Measurements from ENCODE around the gene TEX11.
"Not testable (repeated sequence)": the region's sequence is repeated elsewhere in the genome, so short reads cannot be mapped to it uniquely, and the experiment has no call there.

The TEX11 gene

GRCh38 chrX:70527610-70528345 lies 380.7 kb downstream of the TEX11 start:
- H2BK5ac ChIP-seq (ENCODE audit: low read depth, low read length, poor library complexity, severe bottlenecking) = no peak overlapping the region
- H4K8ac ChIP-seq (ENCODE audit: low read length) = no peak overlapping the region
- no peak overlapping the region for H4K91ac ChIP-seq (ENCODE audit: low read length)
- no peak overlapping the region for H2BK15ac ChIP-seq (ENCODE audit: low read depth, poor library complexity, severe bottlenecking)
- no peak for DNase-seq
- no peak overlapping the region for H3K4me2 ChIP-seq (ENCODE audit: low read length, poor library complexity, severe bottlenecking)
- H3K4me1 ChIP-seq (ENCODE audit: control insufficient read depth, insufficient read depth, low read depth, low read length) = no peaks in the 10 kb centered on the region
- H3K27me3 ChIP-seq (ENCODE audit: control insufficient read depth in 1 of 2, insufficient read depth in 1 of 2, low read length in 2 of 2) = peaks cover 11 to 63% of the 10 kb centered on the region in 2 experiments
- H3K36me3 ChIP-seq (ENCODE audit: control insufficient read depth in 1 of 2, insufficient read depth in 2 of 2, low read depth in 1 of 2, low read length in 2 of 2) = no peaks in the 10 kb centered on the region
- H2BK12ac ChIP-seq (ENCODE audit: low read length in 2 of 2) = no peak overlapping the region
- no peak overlapping the region for H3K14ac ChIP-seq (ENCODE audit: low read length in 2 of 2)
- no peaks in the 10 kb centered on the region for H3K79me1 ChIP-seq (replicated peaks; ENCODE audit: low read length, poor library complexity, severe bottlenecking)
- no peak overlapping the region for H2AFZ ChIP-seq (ENCODE audit: low read depth, low read length)
- no peak overlapping the region for H3K18ac ChIP-seq (ENCODE audit: low read depth in 1 of 2, low read length in 2 of 2)
- no peak overlapping the region for H3K4me3 ChIP-seq (ENCODE audit: insufficient read depth in 1 of 2, low read depth in 1 of 2, low read length in 2 of 2)
- 65% methylated on average over 3 of the region's 3 CpGs for WGBS
- no peak overlapping the region for H3K4ac ChIP-seq (ENCODE audit: low read depth in 1 of 2, low read length in 2 of 2)
- no peak overlapping the region for H2AK5ac ChIP-seq (ENCODE audit: low read length, severe bottlenecking)
- no peak overlapping the region for H2BK120ac ChIP-seq (ENCODE audit: low read depth, low read length)
- no peak overlapping the region for H3K9ac ChIP-seq (ENCODE audit: low read length)
- H3K27ac ChIP-seq (ENCODE audit: low read length, poor library complexity, severe bottlenecking) = no peak overlapping the region
- no peaks in the 10 kb centered on the region for H3K9me3 ChIP-seq (ENCODE audit: control insufficient read depth, low read length)
- H3K23ac ChIP-seq (ENCODE audit: low read length in 2 of 2) = no peak overlapping the region

- no peak overlapping the region for H3K27ac ChIP-seq (ENCODE audit: low read length, poor library complexity, severe bottlenecking)
- H2BK12ac ChIP-seq (ENCODE audit: low read length in 2 of 2) = no peak overlapping the region
- H3K23ac ChIP-seq (ENCODE audit: low read length in 2 of 2) = no peak overlapping the region
- H2BK15ac ChIP-seq (ENCODE audit: low read depth, poor library complexity, severe bottlenecking) = no peak overlapping the region
- H3K9ac ChIP-seq (ENCODE audit: low read length) = no peak overlapping the region
- no peaks in the 10 kb centered on the region for H3K9me3 ChIP-seq (ENCODE audit: control insufficient read depth, low read length)
- H4K8ac ChIP-seq (ENCODE audit: low read length) = no peak overlapping the region
- no peaks in the 10 kb centered on the region for H3K36me3 ChIP-seq (ENCODE audit: control insufficient read depth in 1 of 2, insufficient read depth in 2 of 2, low read depth in 1 of 2, low read length in 2 of 2)
- no peak overlapping the region for H2AK5ac ChIP-seq (ENCODE audit: low read length, severe bottlenecking)
- H3K4me2 ChIP-seq (ENCODE audit: low read length, poor library complexity, severe bottlenecking) = no peak overlapping the region
- H3K27me3 ChIP-seq (ENCODE audit: control insufficient read depth in 1 of 2, insufficient read depth in 1 of 2, low read length in 2 of 2) = peaks cover 11 to 65% of the 10 kb centered on the region in 2 experiments
- no peak overlapping the region for H3K4me3 ChIP-seq (ENCODE audit: insufficient read depth in 1 of 2, low read depth in 1 of 2, low read length in 2 of 2)
- no peak overlapping the region for H4K91ac ChIP-seq (ENCODE audit: low read length)
- no peak overlapping the region for H3K18ac ChIP-seq (ENCODE audit: low read depth in 1 of 2, low read length in 2 of 2)
- no peaks in the 10 kb centered on the region for H3K79me1 ChIP-seq (replicated peaks; ENCODE audit: low read length, poor library complexity, severe bottlenecking)
- no peak overlapping the region for H2BK120ac ChIP-seq (ENCODE audit: low read depth, low read length)
- H3K4ac ChIP-seq (ENCODE audit: low read depth in 1 of 2, low read length in 2 of 2) = no peak overlapping the region
- H2AFZ ChIP-seq (ENCODE audit: low read depth, low read length) = no peak overlapping the region
- DNase-seq = no peak
- no peaks in the 10 kb centered on the region for H3K4me1 ChIP-seq (ENCODE audit: control insufficient read depth, insufficient read depth, low read depth, low read length)
- no peak overlapping the region for H2BK5ac ChIP-seq (ENCODE audit: low read depth, low read length, poor library complexity, severe bottlenecking)
- no peak overlapping the region for H3K14ac ChIP-seq (ENCODE audit: low read length in 2 of 2)
These were observed 381.5 kb downstream of the TEX11 start for GRCh38 chrX:70527053-70527452.

DNA sequence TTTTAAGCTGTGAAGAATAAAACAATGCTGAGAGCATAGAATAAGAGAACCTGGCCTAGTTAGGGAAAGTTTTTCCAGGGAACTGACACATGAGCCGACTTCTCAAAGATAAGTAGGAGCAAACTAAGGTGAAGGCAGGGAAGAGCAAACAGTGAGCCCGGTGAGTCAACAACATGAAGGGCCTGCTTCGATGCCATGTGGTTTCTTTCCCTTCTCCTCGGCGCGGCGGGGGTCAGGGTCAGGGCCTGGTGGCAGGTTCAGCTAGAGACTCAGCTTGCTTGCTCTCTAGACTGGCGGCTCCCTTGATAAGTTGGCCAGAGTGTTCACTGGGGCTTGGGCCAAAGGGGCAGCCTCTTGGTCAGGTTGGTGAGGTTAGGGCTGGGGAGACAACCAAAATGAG lies 382.8 kb downstream of the TEX11 start:
- H3K4me2 ChIP-seq (ENCODE audit: low read length, poor library complexity, severe bottlenecking) = no peak overlapping the region
- H2BK12ac ChIP-seq (ENCODE audit: low read length in 2 of 2) = no peak overlapping the region

GRCh38 chrX:70515692-70516091 lies 392.8 kb downstream of the TEX11 start:
- H3K4me1 ChIP-seq (ENCODE audit: control insufficient read depth, insufficient read depth, low read depth, low read length) = not testable (repeated sequence)

More for the DNA sequence above, 382.8 kb downstream of the TEX11 start:
- Histone ChIP-seq H2BK15ac (ENCODE audit: low read depth, poor library complexity, severe bottlenecking) (no peak overlapping the region), H3K79me1 (replicated peaks; ENCODE audit: low read length, poor library complexity, severe bottlenecking) (no peaks in the 10 kb centered on the region), H3K27ac (ENCODE audit: low read length, poor library complexity, severe bottlenecking) (no peak overlapping the region), H2BK5ac (ENCODE audit: low read depth, low read length, poor library complexity, severe bottlenecking) (no peak overlapping the region), H3K18ac (ENCODE audit: low read depth in 1 of 2, low read length in 2 of 2) (no peak overlapping the region), H3K4me3 (ENCODE audit: insufficient read depth in 1 of 2, low read depth in 1 of 2, low read length in 2 of 2) (no peak overlapping the region), H3K4ac (ENCODE audit: low read depth in 1 of 2, low read length in 2 of 2) (no peak overlapping the region), H2AK5ac (ENCODE audit: low read length, severe bottlenecking) (no peak overlapping the region), H2BK120ac (ENCODE audit: low read depth, low read length) (no peak overlapping the region), H3K14ac (ENCODE audit: low read length in 2 of 2) (no peak overlapping the region), H4K8ac (ENCODE audit: low read length) (no peak overlapping the region), H2AFZ (ENCODE audit: low read depth, low read length) (no peak overlapping the region), H3K27me3 (ENCODE audit: control insufficient read depth in 1 of 2, insufficient read depth in 1 of 2, low read length in 2 of 2) (peaks cover 11 to 53% of the 10 kb centered on the region in 2 experiments), H3K9me3 (ENCODE audit: control insufficient read depth, low read length) (no peaks in the 10 kb centered on the region), H3K9ac (ENCODE audit: low read length) (no peak overlapping the region), H3K4me1 (ENCODE audit: control insufficient read depth, insufficient read depth, low read depth, low read length) (no peaks in the 10 kb centered on the region), H4K91ac (ENCODE audit: low read length) (no peak overlapping the region), H3K36me3 (ENCODE audit: control insufficient read depth in 1 of 2, insufficient read depth in 2 of 2, low read depth in 1 of 2, low read length in 2 of 2) (no peaks in the 10 kb centered on the region), H3K23ac (ENCODE audit: low read length in 2 of 2) (no peak overlapping the region)
- WGBS = 87% methylated on average over 8 of the region's 8 CpGs
- DNase-seq = no peak

More at GRCh38 chrX:70515692-70516091, 392.8 kb downstream of the TEX11 start:
- H3K23ac ChIP-seq (ENCODE audit: low read length in 2 of 2); H3K4me2 ChIP-seq (ENCODE audit: low read length, poor library complexity, severe bottlenecking); H2BK120ac ChIP-seq (ENCODE audit: low read depth, low read length); H4K8ac ChIP-seq (ENCODE audit: low read length); H3K9me3 ChIP-seq (ENCODE audit: control insufficient read depth, low read length); H3K27me3 ChIP-seq (ENCODE audit: control insufficient read depth in 1 of 2, insufficient read depth in 1 of 2, low read length in 2 of 2); H3K79me1 ChIP-seq (replicated peaks; ENCODE audit: low read length, poor library complexity, severe bottlenecking); H3K18ac ChIP-seq (ENCODE audit: low read depth in 1 of 2, low read length in 2 of 2); H3K14ac ChIP-seq (ENCODE audit: low read length in 2 of 2); DNase-seq; H2BK5ac ChIP-seq (ENCODE audit: low read depth, low read length, poor library complexity, severe bottlenecking); H3K4ac ChIP-seq (ENCODE audit: low read depth in 1 of 2, low read length in 2 of 2); H3K36me3 ChIP-seq (ENCODE audit: control insufficient read depth in 1 of 2, insufficient read depth in 2 of 2, low read depth in 1 of 2, low read length in 2 of 2); H2BK12ac ChIP-seq (ENCODE audit: low read length in 2 of 2); H4K91ac ChIP-seq (ENCODE audit: low read length); H2AFZ ChIP-seq (ENCODE audit: low read depth, low read length); H3K4me3 ChIP-seq (ENCODE audit: insufficient read depth in 1 of 2, low read depth in 1 of 2, low read length in 2 of 2); H2BK15ac ChIP-seq (ENCODE audit: low read depth, poor library complexity, severe bottlenecking); H3K27ac ChIP-seq (ENCODE audit: low read length, poor library complexity, severe bottlenecking); H2AK5ac ChIP-seq (ENCODE audit: low read length, severe bottlenecking); H3K9ac ChIP-seq (ENCODE audit: low read length): not testable (repeated sequence)
- no CpG with 5 or more reads among the region's 1 CpG for WGBS

Data from mesenchymal stem cell (in vitro differentiated cells and primary cell).